ENCODE data around the gene KRTAP9-4.

GRCh38 chr17:41271858-41272257 lies 22.4 kb downstream of the KRTAP9-4 start:
- no peak for TF ChIP-seq GATA2 (IDR thresholded peaks at IDR 0.05; ENCODE audit: low read depth, low read length)
- no peak for TF ChIP-seq GATA3 (IDR thresholded peaks at IDR 0.05; ENCODE audit: low read depth, low read length)

Data from SH-SY5Y (cell line).